ENCODE measurements around the gene COPZ2.
A peak's percentile ranks its signal among the peaks of the same experiment; 100 is the strongest.
"Not testable (repeated sequence)": the region's sequence is repeated elsewhere in the genome, so short reads cannot be mapped to it uniquely, and the experiment has no call there.

Gene COPZ2

DNA sequence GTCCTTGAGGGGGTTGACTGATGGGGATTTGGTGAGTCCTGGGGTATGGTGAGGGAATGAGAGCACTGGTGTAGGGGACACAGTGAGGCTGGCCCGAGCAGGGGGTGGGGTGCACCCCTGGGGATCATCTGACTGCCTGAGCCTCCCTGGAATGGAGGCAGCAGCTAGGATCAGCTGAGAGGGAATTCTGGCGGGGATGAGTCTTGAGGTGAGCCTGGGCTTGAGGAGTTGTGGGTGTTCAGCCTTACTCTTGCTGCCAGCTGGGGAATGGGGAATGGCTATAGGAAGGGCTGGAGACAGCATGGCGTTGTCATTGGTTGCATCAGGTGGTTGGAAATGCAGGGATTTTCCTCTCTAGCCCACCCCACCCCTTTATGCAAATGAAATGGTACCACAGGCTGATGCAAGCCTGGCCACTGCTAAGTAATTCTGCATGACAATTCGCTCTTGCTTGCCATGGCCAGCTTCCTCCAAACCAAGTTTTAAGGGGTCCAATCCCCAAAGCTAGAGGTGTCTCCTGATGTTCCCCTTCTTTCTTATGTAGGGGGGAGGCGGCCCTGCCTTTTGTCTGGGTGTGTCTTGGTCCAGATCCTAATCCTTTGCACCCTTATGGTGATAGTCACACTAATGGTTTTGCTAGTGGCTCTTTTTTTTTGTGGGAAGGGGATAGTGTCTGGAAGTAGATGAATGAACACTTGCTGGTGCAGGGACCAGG lies 18.1 kb upstream of the COPZ2 start:
- DNase-seq = peak; percentile 97

DNA sequence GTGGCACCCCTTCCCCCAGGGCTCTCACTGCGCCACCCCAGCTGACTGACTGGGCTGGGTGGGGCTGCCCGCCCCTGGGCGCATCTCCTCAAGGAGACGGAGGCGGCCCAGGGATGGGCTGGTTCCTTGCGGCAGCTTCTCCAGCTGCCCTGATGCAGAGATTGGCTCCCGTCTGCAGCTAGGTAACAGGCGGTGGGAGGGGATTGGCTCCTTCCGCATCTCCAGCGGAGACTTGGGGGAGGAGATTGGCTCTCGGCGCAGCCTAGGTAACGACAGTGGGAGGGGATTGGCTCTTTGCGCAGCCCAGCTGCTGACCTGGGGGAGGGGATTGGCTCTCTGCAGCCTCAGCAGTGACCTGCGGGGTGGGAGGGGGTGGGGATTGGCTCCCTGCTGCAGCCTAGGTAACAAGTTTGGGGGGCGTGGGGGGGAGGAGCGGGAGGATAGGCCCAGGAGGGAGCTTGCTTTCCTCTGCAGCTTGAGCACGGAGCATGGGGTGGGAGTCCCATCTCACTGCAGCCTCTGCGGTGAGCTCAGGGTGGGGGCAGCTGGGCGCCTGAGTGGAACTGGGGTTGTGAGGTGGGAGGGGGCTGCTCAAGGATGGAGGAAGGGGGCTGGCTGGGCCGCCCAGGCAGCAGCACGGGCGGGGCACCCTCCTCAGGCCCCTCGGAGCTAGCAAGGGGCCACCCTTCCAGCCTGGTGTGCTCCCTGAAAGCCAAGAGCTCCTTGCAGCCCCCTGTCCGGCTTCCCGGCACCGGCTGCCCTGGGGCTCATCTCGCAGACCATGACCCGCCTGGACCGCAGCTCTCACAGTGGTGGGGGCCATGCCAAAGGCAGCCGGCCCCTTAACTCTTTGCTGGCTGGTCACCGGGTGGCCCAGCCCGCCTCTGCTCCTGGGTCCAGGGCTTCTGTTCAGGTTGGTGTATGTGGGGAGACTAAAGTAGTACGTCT lies 16.9 kb upstream of the COPZ2 start:
- peak; percentile 88 for DNase-seq

DNA sequence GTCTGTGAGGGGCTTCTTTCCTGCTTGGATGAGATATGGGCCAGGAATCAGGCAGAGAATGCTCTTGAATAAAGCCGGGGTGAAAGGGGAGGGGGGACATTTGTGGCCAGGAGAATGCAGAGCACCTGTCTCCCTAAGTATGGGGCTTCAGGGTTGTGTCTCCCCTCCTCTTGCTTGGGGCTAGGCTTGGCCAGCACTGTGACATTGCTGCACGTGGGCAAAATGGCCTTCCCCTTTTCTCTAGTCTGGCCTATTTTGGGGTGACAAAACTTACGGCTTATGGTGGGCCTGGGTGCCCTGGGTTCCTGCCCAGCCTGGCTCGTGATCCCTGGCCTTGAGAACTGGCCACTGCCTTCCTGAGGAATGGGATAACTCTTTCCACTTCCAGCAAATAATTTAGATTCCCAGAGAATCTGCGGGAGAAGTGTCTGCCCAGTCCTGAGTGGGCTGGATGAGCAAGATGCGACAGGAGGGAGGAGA lies 16.2 kb upstream of the COPZ2 start:
- DNase-seq = no peak

DNA sequence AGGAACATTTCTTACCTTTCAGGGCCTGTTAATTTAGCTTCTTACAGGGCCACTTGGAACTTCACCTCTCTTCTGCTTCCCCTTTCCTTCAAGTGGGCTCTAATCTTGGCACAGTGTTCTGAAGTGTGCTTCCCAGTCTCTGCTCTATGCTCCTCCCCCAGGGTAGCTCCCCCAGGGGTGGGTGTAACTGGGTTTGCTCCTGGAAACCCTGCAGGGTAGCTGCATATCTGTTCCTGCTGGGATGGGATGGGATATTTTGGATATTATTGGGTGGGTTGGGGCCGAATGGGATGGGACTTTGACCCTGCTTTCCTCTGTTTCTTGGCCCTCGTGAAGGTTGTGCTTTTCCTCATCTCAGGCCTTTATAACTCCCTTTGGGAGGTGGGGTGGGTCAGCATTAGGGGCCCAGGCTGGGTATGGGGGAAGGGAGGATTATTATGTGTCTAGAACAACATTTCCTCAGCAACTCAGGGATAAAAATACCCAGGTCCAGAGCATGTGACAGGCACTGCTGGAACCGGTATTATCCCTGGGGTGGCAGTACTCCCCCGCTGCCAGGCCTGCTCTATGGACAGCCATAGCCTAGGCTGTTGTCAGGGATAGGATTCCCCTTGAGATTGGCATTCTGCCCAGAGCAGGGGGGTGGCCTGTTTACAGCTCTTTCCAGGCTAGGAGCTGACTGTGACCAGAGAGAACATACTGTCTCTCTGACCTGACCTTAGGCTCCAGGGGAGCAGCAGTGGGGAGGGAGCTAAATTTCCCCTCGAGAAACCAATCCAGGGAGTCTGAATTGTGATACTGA lies 15.6 kb upstream of the COPZ2 start:
- DNase-seq = peak; percentile 32

DNA sequence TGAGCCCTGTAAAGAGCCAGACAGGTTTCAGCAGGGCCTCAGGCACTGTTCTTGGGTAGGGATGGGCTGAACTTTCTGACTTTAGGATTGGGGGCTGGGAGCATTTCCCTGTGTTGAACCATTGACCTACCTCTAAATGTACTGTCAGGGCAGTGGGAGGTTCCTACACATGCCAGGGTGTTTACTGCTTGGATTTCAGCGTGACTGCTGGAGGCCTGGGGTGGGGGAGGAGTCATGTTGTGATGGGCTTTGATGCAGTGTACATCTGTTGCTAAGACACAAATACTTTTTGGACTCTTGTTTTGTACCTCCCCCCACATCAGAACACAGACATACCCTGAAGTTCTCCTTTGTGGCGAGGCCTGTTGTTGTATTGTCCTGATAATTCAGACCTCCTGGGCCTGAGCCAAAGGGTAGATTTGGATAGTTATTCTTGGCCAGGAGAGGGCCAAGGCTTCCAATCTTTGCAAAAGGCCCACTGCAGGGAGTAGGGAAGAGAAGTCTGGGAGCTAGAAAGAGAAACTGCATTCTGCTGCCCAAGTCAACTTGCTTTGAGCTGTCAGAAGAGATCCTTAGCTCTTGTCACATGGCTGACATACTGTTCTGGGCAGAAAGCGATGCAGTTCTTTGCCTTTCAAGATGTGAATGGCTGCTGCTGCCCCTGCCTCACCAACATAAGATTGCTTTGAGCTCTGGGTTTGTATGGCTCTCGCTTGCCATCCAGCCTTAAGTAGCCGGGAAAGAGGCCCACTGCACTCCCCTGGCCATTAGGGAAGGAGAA lies 14.3 kb upstream of the COPZ2 start:
- peak; percentile 80 for DNase-seq

DNA sequence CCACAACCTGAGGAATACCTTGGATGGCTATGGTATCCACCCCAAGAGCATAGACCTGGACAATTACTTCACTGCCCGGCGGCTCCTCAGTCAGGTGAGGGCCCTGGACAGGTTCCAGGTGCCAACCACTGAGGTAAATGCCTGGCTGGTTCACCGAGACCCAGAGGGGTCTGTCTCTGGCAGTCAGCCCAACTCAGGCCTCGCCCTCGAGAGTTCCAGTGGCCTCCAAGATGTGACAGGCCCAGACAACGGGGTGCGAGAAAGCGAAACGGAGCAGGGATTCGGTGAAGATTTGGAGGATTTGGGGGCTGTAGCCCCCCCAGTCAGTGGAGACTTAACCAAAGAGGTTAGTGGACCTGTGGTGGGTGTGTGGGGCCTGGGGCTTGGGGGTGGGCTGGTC lies 13.7 kb upstream of the COPZ2 start:
- DNase-seq = no peak

DNA sequence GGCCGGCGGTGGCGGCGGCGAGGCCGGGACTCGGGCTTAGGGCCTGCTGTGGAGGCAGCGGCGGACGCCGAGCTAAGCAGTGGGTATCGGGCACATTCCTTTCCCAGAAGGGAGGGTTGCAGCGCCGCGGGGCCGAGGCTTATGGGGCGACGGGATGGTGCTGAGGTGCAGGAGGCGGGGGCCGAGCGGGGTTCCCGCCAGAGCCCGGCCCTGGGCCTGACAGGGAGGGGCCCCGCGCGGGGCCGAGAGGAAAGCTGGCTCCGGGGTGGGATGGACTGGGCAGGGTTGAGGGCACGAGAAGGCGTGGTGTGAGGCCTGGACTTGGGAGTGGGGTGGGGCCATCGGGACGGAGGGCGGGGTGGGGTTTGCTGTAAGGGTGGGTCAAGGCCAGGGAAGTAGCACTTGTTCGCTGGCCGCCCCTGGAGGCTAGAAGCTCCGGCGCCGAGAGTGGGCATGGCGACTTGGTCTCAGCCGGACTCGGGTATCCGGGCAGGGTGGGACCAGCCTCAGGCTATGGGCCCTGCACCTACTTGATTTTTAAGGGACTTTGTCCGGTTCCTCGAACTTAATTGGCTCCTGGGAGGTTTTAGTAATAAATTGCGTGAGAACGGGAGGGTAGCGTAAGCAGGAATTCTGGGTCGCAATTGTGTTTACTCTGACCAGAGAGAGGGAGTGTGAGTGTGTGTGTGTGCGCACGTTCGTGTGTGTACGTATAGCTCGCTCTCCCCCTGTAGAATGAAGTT lies 11.0 kb upstream of the COPZ2 start:
- DNase-seq = peak; percentile 83

DNA sequence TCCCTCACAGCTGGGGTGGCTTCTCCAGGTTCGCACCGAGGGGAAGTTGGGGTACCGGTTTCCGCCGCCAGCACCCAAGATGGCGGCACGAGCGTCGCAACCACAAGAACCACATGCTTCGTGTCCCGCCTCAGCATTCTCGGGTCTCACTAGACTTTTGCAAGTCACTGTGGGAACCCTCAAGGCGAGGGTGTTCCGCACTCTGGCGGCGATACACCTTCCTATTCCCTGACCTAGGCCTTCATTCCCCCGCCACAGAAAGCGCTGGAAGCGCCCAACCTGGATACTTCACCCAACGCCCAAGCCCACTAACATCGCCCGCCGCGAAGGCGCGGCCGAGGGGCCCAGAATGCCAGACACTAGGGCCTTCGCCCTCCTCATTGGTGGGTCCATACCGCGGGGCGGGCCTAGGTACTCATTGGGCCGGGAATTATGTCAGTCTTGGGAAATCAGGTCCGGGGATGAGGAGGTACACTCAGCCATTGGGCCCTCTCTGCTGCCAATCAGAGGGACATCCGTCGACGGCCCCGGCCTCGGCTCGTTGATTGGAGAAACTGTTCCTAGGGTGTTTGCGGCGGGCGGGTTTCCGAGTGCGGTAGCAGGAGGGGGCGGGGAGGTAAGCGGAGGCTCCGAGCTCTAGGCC lies 10.3 kb upstream of the COPZ2 start, which contains the start of gene NFE2L1:
Gene NFE2L1 (plus strand): TSS at position 619 of the 643 bp plus-strand sequence. CDS start 2,760 bp downstream, outside the sequence.
- DNase-seq = peak; percentile 100

DNA sequence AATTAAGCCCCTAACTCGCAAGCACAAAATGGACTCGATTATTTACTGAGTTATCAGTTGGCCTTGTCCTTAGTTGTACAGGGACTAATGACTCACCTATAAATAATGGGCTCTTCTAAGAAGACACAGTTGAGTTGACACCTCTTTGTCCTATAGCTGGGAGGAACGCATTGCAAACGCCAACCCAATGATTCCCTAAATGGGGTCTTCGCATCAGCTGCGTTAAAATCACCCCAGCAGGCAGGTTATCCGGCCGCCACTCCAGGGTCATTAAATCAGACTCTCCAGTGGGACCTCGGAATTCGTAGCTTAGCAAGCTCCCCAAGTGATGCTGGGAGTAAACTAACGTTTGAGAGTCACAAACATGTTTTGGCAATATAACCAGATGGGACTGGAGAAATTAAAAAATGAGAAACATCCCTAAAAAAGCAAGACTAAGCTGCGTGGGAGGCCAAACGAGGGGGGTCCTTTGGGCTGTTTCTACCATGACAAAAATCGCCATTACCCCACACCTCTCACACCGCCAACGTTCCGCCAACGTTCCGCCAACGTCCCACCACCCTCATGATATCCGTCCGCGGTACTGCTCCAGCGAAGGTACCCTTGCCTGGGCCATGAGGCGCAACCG lies 9.6 kb upstream of the COPZ2 start:
- DNase-seq = no peak

DNA sequence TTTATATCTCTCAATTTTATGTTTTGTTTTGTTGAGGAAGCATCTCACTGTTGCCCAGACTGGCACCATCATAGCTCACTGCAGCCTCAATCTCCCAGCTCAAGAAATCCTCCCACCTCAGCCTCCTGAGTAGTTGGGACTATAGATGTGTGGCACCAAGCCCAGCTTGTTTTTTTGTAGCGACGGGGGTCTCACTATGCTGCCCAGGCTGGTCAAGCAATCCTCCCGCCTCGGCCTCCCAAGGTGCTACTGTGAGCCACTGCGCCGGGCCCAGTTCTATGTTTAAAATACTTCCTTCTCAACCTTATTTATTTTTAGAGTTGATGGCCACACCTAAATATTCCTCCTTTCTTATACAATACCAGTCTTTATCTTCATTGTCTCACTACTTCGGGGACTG lies 8.7 kb upstream of the COPZ2 start:
- DNase-seq = no peak

DNA sequence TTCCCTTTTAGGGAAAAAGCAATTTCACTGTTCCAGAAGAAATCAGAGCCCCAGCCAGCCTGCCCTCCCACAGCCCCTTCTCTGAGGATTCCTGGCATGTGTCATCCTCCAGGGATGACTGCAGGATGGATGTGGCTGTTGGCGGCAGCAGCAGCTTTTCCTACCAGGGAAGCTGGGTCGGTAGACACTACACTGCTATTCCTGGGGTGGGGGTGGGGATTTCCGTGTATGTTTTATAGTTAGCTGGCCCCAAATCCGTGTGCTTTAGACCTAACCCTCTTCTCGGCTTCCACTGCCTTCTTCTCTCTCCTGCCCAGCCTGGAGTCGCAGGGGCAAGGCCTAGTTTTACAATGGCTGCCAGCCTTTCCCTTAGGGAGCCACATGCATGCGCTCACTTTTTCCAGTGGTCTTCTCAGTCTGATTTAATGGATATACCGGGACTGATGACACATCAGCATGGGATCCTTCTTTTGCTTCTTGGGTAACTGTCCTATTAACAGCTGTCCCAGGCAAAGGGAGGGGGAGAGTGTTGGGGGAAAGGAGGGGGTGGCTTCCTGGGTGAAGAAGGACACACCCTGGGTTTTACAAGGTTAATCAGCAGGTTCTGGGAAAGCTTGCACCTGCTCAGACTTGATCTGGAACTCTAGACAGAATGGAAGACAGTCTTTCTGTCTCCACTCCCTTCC lies 7.9 kb upstream of the COPZ2 start:
- DNase-seq = peak; percentile 51

DNA sequence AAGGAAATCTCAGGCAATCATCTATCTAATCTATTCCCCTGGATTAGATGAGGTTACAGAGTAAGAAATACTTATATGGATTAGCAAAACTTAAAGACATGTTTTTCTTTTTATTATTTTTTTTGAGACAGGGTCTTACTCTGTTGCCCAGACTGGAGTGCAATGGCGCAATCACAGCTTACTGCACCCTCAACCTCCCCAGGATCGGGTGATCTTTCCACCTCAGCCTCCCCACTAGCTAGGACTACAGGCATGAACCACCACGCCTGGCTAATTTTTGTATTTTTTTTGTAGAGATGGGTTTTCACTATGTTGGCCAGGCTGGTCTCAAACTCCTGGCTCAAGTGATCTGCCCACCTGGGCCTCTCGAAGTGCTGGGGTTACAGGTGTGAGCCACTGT lies 7.3 kb upstream of the COPZ2 start:
- no peak for DNase-seq

DNA sequence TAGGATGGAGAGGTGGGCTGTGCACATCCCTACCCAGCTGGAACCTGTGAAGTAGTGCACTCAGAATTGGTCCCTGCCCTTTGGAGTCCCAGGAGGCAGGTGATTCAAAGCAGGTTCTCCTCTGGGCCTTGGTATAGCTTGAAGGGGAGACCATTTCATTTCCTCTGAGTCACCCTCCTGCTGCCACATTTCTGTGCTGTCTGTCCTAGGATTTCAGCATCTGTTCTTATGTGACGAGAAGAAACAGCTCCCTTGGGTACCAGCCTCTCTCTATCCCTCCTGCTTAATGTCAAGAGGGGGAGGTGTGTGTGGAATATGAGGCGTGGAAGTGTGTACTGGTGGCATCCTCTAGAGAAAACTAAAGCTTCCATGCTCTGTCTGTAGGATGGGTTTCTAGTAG lies 5.6 kb upstream of the COPZ2 start:
- no peak for DNase-seq

DNA sequence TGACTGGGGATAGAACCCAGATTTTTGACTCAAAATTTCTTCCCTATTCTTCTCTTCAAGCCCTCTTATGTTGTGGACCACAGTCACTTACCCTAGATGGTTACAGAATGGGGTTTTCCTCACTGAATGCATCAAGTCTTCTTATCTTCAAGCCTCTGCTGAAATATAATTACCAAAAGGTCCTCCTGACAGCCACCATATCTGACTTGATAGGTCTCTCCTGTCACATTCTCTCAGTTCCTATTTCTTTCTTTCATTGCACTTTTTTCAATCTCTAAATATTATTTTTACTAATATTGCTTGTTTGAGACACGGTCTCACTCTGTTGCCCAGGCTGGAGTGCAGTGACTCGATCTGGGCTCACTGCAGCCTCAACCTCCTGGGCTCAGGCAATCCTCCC lies 1.1 kb upstream of the COPZ2 start:
- no peak for DNase-seq

DNA sequence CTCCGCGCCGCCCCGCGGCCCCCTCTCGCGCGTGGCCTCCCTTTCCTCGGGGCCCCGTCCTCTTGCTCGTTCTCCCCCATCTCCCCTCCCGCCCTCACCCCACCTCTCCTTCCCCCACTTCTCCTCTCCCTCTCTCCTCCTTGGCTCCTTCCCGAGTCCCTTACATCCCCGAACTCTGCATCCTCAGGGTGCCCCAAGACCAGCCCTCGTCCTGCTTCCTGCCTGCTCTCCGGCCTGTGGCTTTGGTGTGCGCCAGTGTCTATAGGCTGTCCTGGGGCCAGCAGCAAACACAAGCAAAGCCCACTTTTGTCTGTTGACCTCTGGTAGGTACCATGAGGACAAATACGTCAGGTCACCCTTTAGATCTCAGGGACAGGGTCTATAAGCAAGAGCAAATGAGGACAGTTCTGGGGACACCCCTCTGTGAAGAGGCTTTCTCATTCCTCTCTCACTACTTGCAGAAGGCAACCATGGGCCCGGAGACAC lies 284 bp upstream of the COPZ2 start:
- no peak for DNase-seq

DNA sequence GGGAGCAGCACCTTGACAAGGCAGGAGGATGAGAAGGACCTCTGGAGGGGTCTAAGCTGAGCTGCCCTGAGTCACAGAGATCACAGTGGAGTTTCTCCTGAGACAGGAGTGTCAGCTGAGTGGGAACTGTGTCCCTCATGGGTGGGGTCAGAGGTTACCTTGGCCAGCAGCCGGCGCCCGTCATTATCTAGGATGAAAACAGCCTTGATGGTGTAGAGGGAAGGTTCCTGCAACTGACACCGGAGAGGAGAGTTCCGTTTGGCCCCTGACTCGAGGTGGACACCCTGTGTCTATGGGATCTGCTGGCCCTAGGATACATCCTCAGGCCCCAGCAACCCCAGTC lies 933 bp downstream of the COPZ2 start:
- DNase-seq = no peak

DNA sequence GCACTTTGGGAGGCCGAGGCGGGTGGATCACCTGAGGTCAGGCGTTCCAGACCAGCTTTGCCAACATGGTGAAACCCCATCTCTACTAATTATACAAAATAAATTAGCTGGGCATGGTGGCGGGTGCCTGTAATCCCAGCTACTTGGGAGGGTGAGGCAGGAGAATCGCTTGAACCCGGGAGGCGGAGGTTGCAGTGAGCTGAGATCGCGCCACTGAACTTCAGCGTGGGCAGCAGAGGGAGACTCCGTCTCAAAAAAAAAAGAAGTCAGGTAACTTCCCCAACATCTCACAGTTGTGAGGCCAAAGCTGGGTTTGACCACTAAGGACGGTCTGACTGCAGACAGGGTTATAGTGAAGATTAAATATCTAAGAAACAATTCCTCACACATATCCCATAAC lies 2.9 kb downstream of the COPZ2 start:
- DNase-seq = not testable (repeated sequence)

DNA sequence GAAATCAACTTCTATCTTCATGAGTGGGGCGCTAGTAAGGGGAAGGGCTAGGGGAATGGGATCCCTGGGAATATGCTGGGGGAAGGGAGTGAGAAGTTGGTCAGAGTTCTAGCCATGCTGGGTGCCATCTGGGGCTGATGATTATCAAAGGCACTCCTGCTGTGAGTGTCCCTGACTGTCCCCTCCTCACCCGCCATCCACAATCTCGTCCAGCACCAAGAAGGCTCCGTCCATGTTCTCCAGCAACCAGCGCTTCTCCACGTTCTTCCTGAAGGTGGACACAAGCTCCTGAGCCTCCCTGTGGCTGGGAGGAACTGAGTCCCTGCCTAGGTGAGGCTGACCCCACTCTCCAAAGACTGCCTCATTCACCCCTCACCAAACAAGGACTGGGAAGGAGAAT lies 5.6 kb downstream of the COPZ2 start:
- DNase-seq = no peak

DNA sequence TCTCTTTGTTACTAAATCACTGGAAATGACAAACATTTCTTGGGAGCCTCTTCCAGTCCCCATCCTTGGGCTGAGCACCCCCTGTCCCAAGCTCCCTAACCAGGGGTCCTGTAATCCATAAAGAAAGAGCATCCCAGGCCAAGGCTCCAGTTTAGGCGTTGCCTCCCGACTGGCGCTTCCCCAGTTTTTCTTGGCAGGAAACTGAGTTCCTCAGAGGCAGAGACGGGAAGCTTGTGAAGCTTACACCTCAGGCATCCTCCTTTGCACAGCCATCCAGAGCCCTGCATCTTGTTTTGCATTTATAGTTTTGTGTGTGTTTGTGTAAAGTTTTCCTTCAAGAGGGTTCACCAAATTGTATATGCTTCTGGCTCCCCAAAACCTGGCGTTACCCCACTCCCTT lies 7.1 kb downstream of the COPZ2 start:
- peak; percentile 35 for DNase-seq

DNA sequence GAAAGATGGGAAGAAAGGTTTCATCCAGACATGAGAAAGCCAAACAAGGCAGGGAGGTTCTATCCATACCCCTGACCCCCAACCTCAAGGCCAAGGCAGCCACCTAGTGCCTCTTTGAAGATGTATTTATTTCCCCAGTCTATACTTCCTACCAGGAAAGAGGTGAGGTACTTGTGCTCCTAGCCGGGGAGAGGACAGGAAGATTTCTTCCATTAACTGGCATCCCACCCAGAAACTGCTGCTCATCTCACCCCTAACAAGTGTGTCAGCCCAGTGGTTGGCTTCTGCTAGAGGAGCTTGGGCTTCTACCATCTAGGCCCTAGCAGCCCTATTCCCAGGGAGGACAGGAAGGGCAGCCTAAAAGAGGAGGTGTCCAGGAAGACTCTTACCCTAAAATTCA lies 8.9 kb downstream of the COPZ2 start:
- DNase-seq = no peak
